Measurements from ENCODE around the gene B4GALNT4. TPM values are rescaled to one million over a fixed set of nuclear protein-coding genes. Genes with fewer than 3 reads are reported as not detected.
A peak's percentile ranks its signal among the peaks of the same experiment; 100 is the strongest.
"Not testable (repeated sequence)": the region's sequence is repeated elsewhere in the genome, so short reads cannot be mapped to it uniquely, and the experiment has no call there.

B4GALNT4 gene
- total RNA-seq, 1 experiment from 2014 or later, result 1.9 TPM

DNA sequence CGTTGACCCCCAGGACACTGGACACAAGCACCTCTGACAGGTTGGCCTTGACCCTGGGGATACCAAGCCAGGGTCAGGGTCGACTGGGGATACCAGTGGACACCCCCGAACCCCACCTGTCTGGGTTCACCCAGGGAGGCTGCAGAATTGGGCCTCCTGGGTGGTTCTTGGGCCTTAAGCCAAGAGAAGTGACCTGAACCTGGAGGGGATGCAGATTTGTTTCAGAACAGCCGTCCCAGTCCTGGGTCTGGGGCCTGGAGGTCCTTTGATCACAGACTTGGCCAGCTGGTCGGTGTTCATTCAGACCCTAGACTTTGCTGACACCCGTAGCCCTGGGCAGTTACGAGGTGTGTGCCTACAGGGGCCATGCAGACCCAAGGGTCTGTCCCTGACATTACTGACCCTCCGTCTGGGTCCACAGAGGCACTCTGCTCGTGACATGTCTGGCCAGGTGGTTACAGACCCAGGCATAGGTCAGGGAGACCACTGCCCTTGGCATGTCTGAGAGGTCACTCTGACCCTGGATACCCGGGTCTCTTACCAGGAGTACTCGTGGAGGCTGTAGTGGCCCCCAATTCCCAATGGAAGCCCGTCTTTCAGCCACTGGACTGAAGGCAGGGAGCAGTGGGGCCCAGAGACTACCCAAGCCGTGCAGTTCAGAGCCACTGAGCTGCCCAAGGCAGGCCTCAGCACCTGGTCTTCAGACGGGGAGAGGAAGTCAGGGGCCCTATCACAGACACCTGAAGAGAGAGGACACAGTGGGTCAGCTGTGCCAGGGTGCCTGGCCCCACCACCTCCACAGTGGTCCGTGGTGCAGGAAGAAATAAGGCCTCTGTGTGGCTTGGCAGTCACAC is 39.1 kb downstream of the B4GALNT4 start:
- intact Hi-C loops (cut with micrococcal nuclease; ENCODE audit: unreplicated experiment), result no loop called here
- peaks cover 61% of the 10 kb centered on the region for H3K36me3 Mint-ChIP-seq (ENCODE audit: insufficient read depth, unreplicated experiment)
- TF ChIP-seq, protein P1, sequence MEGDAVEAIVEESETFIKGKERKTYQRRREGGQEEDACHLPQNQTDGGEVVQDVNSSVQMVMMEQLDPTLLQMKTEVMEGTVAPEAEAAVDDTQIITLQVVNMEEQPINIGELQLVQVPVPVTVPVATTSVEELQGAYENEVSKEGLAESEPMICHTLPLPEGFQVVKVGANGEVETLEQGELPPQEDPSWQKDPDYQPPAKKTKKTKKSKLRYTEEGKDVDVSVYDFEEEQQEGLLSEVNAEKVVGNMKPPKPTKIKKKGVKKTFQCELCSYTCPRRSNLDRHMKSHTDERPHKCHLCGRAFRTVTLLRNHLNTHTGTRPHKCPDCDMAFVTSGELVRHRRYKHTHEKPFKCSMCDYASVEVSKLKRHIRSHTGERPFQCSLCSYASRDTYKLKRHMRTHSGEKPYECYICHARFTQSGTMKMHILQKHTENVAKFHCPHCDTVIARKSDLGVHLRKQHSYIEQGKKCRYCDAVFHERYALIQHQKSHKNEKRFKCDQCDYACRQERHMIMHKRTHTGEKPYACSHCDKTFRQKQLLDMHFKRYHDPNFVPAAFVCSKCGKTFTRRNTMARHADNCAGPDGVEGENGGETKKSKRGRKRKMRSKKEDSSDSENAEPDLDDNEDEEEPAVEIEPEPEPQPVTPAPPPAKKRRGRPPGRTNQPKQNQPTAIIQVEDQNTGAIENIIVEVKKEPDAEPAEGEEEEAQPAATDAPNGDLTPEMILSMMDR (IDR thresholded peaks at IDR 0.05; ENCODE audit: unreplicated experiment), result no peak
- no peak overlapping the region for H3K4me3 Mint-ChIP-seq (ENCODE audit: low read depth, unreplicated experiment)
- H3K27me3 Mint-ChIP-seq (ENCODE audit: unreplicated experiment), result no peaks in the 10 kb centered on the region
- no peaks in the 10 kb centered on the region for H3K9me3 Mint-ChIP-seq (ENCODE audit: low read depth, unreplicated experiment)
- CTCF ChIA-PET, result no interaction called here
- H3K4me1 Mint-ChIP-seq (ENCODE audit: low read depth, unreplicated experiment), result no peaks in the 10 kb centered on the region
- DNase-seq, result no peak
- no TSS peak for BruUV-seq (replicated peaks)
- no peak overlapping the region for H3K27ac Mint-ChIP-seq (ENCODE audit: unreplicated experiment)

DNA sequence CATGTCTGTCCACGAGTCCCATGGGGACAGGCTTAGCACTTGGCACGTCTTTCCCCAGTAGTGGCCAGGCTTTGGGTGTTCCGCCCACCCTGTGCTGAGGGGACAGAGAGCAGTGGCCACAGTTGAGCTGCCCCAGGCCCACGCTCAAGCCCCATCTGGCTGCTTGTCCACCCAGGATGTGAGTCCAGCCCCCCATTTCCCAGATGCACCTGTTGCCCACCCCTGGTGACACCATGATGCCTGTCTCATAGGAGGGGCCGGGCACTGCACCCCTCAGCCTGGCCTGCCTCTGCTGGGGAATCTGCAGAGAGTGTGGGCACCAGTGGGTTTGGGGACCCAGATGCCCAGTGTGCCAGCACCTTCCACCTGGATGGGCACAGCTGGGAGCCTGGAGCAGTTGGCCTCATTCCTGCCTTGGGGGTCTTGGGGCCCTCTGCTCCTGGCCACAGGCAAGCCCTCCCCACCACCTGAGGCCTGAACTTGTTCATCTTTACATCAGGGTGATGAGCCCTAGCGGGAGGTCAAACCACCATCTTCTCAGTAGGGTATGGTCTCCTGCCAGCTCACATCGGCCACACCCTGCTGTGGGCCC is 39.8 kb downstream of the B4GALNT4 start:
- BruUV-seq (replicated peaks), result no TSS peak
- DNase-seq, result no peak
- TF ChIP-seq, protein P1 (IDR thresholded peaks at IDR 0.05; ENCODE audit: unreplicated experiment), result no peak
- Mint-ChIP-seq H3K36me3 (ENCODE audit: insufficient read depth, unreplicated experiment) (peaks cover 57% of the 10 kb centered on the region), H3K4me1 (ENCODE audit: low read depth, unreplicated experiment) (no peaks in the 10 kb centered on the region), H3K27me3 (ENCODE audit: unreplicated experiment) (no peaks in the 10 kb centered on the region), H3K4me3 (ENCODE audit: low read depth, unreplicated experiment) (no peak overlapping the region), H3K27ac (ENCODE audit: unreplicated experiment) (peak overlapping the region; percentile 58), H3K9me3 (ENCODE audit: low read depth, unreplicated experiment) (no peaks in the 10 kb centered on the region)
- intact Hi-C loops (cut with micrococcal nuclease; ENCODE audit: unreplicated experiment), result no loop called here
- CTCF ChIA-PET, result no interaction called here

DNA sequence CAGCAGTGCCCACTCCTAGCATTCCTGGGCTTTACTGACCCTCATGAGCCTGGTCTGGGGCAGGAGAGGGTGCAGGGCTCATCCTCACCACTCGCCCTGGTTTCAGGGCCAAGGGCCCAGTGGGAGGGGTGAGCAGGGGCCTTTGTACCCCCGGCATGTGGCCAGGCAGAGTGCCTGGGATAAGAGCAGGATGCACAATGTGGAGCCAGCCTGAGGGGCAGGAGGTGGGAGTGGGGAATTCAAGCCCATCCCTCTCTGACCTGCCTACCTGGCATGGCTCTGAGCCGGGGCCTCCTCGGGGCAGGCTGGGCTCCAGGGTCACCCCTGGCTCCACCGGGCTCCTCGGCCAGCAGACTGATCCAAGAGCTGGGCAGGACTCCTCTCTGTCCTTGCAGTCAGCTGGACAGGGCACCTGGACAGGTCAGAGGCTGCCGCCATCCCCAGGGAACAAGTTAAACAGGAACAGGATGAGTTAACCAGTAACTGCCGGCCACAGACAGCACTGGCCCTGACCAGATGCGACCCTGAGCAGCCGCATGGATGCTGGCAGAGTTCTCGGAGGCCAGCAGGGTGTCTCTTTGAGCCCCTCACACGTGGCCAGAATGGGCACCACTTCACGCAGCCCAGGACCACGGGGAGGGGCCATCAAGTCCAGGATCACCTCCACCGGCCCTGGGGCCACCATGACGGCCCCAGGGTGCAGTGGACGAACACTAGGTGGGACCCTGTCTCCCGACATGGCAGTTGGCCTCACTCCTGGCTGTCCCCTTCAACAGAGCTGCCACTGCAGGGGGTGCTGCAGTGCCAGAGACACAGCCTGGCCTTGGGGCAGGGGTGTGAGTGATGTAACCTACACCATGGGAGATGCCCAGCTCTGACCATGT is 40.5 kb downstream of the B4GALNT4 start:
- Mint-ChIP-seq H3K27ac (ENCODE audit: unreplicated experiment) (peak overlapping the region; percentile 58), H3K36me3 (ENCODE audit: insufficient read depth, unreplicated experiment) (peaks cover 50% of the 10 kb centered on the region), H3K4me1 (ENCODE audit: low read depth, unreplicated experiment) (no peaks in the 10 kb centered on the region), H3K4me3 (ENCODE audit: low read depth, unreplicated experiment) (no peak overlapping the region), H3K27me3 (ENCODE audit: unreplicated experiment) (no peaks in the 10 kb centered on the region), H3K9me3 (ENCODE audit: low read depth, unreplicated experiment) (no peaks in the 10 kb centered on the region)
- TF ChIP-seq, protein P1 (IDR thresholded peaks at IDR 0.05; ENCODE audit: unreplicated experiment), result no peak
- no TSS peak for BruUV-seq (replicated peaks)
- intact Hi-C loops (cut with micrococcal nuclease; ENCODE audit: unreplicated experiment), result no loop called here
- CTCF ChIA-PET, result interaction anchor here (0.6 to 1.2 kb wide), 2 partner anchors 38 to 148 kb away, joined by 4 to 6 read pairs; no protein-coding TSS in a partner anchor
- DNase-seq, result peak; percentile 51

DNA sequence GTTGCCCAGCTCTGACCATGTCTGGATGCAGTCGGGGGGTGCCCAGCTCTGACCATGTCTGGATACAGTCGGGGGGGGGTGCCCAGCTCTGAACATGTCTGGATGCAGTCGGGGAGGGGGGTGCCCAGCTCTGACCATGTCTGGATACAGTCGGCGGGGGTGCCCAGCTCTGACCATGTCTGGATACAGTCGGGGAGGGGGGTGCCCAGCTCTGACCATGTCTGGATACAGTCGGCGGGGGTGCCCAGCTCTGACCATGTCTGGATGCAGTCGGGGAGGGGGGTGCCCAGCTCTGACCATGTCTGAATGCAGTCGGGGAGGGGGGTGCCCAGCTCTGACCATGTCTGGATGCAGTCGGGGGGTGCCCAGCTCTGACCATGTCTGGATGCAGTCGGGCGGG is 41.4 kb downstream of the B4GALNT4 start:
- H3K27ac Mint-ChIP-seq (ENCODE audit: unreplicated experiment); DNase-seq; H3K4me1 Mint-ChIP-seq (ENCODE audit: low read depth, unreplicated experiment); H3K4me3 Mint-ChIP-seq (ENCODE audit: low read depth, unreplicated experiment); H3K9me3 Mint-ChIP-seq (ENCODE audit: low read depth, unreplicated experiment); BruUV-seq (replicated peaks); intact Hi-C loops (cut with micrococcal nuclease; ENCODE audit: unreplicated experiment); H3K27me3 Mint-ChIP-seq (ENCODE audit: unreplicated experiment): not testable (repeated sequence)
- peaks cover 45% of the 10 kb centered on the region for H3K36me3 Mint-ChIP-seq (ENCODE audit: insufficient read depth, unreplicated experiment)
- CTCF ChIA-PET, result interaction anchor here (0.6 to 1.2 kb wide), 2 partner anchors 37 to 147 kb away, joined by 4 to 6 read pairs; no protein-coding TSS in a partner anchor

DNA sequence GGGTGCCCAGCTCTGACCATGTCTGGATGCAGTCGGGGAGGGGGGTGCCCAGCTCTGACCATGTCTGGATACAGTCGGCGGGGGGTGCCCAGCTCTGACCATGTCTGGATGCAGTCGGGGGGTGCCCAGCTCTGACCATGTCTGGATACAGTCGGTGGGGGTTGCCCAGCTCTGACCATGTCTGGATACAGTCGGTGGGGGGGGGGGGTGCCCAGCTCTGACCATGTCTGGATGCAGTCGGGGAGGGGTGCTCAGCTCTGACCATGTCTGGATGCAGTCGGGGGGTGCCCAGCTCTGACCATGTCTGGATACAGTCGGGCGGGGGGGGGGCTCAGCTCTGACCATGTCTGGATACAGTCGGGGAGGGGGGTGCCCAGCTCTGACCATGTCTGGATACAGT is 42.2 kb downstream of the B4GALNT4 start:
- H3K27ac Mint-ChIP-seq (ENCODE audit: unreplicated experiment); H3K4me1 Mint-ChIP-seq (ENCODE audit: low read depth, unreplicated experiment); DNase-seq; intact Hi-C loops (cut with micrococcal nuclease; ENCODE audit: unreplicated experiment); BruUV-seq (replicated peaks); H3K9me3 Mint-ChIP-seq (ENCODE audit: low read depth, unreplicated experiment); H3K4me3 Mint-ChIP-seq (ENCODE audit: low read depth, unreplicated experiment); CTCF ChIA-PET; H3K27me3 Mint-ChIP-seq (ENCODE audit: unreplicated experiment): not testable (repeated sequence)
- peaks cover 45% of the 10 kb centered on the region for H3K36me3 Mint-ChIP-seq (ENCODE audit: insufficient read depth, unreplicated experiment)
